GM18520 (cell line): ENCODE data around the gene NLRP6.
"Not testable (repeated sequence)": the region's sequence is repeated elsewhere in the genome, so short reads cannot be mapped to it uniquely, and the experiment has no call there.

Experiments used
- ATAC-seq: cut with Tn5 transposase; IDR thresholded peaks from one replicate; pipeline ENCODE4 v1.9.1; 2021; ENCODE audit not compliant: unreplicated experiment

Gene NLRP6

DNA sequence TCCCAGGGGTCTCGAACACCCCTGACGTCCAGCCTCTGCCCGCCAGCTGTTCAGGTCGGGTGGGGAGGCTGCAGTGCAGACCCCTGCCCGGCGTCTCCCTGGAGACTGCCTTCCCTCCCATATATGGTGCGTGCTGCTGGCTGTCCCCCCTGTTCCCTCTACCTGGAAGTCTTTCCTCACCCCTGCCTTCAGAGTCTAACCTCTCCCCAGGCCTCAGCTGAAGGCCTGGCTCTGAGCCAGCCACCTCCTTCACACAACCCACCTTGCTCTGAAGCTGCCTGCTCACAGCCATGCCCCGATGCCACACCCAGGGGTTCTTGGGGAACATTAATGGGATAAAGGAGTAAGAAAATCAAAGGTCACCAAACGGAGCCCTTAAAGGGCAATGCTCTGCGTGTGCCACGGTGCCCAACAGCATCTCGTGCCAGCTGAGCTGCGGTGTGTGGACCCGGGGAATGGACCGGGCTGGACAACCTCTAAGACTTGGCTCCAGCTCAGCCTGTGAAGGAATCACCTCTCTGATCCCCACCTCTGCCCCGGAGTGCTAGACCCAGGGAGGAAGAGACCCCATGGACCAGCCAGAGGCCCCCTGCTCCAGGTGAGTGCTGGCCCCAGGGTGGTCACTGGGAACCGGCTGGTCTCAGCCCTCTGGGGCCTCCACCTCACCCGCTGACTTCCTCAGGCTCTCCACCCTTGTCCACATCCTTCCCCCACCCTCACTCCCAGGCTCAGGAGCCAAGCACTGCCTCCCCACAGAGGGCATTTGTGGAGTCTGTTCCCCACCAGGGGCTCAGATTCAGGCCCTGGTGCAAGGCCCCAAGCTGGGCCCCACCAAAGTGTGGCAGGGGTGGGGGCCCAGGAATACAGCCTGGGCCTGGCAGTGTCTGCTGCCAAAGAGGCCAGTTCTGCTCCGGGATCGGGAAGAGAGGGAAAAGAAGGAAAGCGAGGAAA lies at the start of gene NLRP6:
TSS of gene NLRP6 (plus strand) at position 407 of the 951 bp plus-strand sequence. CDS start at position 570, 163 bp downstream.
- ATAC-seq: no peak

DNA sequence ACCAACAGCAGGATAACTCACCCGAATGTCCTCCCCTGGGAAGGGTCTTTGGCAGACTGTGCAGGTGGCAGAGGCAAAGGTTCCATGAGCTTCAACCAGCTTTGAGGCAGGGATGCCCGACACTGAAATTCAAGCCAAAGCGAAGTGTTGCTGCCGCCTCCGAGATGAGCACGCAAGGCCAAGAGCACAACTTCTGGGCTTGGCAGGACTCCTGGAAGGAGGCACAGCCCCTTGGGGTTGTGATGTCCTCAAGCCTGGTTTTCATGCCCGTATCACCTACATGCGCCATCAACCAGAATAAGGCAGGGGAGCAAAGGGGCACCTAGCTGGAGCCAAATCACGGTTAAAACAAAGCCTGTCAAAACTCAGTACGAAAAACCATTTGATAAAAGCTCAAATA lies 47.8 kb upstream of the NLRP6 start:
- ATAC-seq: no peak

DNA sequence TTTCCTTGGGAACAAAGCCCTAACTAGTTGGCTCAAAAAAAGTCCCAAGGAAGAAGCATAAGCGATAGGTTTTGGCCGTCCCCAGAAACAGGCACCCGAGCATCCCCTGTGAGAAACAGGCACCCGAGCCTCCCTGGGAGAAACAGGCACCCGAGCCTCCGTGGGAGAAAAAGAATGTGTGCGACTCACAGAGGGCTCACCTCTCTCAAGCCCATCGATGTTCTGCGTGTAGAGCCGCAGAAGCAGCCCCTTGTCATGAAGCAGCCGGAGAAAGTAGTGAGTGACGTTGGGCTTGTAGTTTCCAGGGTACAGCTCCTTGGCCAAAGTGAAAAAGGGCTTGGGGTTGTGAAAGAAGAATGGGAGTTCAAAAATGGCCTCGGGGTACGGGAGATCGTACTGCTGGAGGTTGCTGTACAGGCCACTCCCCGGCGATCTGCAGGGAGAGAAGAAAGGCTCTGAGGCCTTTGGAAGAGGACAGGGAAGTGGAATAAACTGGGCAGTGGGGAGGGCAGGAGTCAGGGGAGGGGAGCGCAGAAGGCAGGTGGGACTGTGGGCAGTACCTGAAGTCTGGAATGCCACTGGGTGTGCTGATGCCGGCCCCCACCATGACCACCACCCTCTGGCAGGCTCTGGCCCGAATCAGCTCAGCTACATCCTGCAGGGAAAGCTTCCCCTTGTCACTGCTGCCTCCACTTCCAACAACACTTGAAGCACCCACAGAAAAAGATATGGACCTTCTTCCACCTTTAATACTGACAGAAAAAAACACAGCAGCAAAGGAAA lies 45.2 kb upstream of the NLRP6 start:
- no peak for ATAC-seq

DNA sequence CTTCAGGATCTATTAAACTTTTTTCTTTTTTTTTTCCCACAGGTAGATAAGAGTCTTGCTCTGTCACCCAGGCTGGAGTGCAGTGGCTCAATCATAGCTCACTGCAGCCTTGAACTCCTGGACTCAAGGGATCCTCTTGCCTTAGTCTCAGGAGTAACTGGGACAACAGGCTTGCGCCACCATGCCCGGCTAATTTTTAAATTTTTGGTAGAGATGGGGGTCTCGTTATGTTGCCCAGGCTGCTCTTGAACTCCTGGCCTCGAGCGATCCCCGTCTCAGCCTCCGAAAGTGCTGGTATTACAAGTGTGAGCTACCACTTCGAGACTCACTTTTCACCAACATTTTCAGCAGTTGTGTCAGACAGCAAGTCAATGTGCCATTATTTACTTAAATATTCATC lies 43.0 kb upstream of the NLRP6 start:
- ATAC-seq: no peak

DNA sequence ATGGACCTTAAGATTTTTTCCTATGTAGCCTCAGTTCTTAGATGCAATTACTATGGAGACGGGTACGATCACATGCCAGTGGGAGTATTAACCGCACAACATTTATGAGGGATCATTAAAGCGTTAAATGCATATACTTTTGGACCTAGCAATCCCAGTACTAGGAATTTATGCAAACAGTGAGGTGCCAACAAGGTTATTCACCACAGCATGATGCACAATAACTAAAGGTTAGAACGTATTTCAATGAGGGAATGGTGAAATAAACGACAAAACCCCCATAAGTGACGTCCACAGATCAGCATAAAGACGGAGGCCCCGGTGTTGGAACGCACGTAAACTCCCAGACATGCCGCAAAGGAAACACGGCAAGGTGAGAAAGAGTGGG lies 42.6 kb upstream of the NLRP6 start:
- no peak for ATAC-seq

DNA sequence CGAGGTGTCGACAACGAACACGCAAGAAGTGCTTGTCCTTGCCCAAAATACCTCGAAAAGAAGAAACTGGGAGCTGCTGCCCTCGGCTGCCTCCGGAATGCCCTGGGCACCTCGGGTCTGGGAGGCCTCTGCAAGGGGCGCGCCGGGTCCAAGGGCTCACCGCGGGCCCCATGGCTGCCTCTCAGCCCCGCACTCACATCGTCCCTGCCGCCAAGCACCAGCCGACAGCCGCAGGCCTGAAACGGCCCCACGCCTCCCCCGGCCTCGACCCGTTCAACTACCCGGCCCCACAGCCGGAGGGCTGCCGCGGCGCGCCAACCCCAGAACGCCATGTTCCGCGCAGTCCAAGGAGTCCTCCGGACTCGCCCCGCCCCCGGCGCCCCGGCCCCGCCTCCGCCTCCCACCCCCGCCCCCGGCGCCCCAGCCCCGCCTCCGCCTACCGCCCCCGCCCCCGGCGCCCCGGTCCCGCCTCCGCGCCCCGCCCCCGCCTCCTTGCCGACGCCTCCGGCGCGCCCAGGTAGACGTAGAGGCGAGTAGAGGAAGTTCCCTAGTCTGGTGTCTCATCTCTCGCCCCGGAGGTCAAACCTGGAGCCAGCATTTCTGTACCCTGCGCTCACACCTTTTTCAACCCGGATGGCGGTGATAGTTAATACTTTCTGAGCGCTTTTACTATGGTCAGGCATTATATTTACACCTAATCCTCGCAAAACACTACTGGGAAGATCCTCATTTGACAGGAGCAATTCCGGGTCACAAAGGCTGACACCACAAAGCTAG lies 42.0 kb upstream of the NLRP6 start, which contains the start of gene SIRT3:
TSS of gene SIRT3 (minus strand) at position 346 of the 777 bp plus-strand sequence. CDS start at position 332, 14 bp downstream.
- peak; percentile 62 for ATAC-seq

DNA sequence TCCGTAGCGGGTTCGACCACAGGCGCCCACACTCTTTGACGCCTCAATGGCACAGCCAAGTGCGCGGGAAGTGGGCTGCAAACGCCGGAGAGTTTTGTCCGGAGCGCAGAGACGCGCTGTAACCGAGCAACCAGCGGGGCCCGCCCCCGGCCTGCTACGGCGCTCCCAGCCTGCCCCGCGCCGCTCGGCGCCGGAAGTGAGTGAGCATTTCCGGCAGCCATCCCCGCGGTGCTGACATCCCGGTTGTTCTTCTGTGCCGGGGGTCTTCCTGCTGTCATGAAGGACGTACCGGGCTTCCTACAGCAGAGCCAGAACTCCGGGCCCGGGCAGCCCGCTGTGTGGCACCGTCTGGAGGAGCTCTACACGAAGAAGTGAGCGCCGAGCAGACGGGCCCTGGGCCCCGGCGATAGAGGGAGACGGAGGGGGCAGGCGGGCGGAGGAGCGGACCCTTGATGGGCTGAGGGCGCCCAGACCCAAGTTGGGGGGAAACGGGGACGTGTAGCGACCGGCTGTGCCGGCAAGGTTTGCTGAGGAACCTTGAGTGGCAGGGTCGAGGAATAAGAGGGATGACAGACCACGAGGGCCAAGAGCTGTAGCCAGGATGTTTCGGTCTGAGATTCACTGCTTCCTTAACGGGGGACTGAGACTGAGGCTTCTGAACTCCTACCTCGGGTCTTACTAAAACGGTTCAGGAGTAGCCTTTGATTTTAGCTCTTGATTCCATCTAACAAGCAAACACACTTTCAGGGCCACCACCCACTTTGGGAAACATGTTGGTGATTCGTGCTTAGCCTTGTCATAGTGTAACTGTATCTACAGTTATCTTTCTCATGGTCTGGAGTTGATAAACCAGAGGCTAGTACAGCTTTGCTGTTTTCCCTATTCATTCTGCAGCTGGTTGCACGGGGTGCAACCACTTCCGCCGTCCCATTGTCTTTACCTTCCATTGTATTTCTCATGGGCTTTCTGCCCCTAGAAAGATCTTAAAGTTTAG lies 41.1 kb upstream of the NLRP6 start, which contains the start of gene PSMD13:
TSS of gene PSMD13 (plus strand) at position 203 of the 994 bp plus-strand sequence. CDS start at position 277, 74 bp downstream.
- ATAC-seq: peak; percentile 66

DNA sequence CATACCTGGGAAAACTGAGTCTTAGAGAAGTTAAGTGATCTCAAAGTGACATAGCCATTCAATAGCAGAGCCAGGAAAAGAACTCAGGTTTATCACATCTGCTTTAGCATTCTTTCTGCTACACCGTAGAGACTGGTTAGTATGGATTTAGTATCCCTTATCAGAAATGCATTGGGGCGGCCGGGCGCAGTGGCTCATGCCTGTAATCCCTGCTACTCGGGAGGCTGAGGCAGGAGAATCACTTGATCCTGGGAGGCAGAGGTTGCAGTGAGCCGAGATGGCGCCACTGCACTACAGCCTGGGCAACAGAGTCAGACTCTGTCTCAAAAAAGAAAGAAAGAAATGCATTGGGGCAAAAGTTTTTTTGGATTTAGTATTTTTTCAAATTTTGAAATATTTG lies 39.9 kb upstream of the NLRP6 start:
- ATAC-seq: not testable (repeated sequence)

DNA sequence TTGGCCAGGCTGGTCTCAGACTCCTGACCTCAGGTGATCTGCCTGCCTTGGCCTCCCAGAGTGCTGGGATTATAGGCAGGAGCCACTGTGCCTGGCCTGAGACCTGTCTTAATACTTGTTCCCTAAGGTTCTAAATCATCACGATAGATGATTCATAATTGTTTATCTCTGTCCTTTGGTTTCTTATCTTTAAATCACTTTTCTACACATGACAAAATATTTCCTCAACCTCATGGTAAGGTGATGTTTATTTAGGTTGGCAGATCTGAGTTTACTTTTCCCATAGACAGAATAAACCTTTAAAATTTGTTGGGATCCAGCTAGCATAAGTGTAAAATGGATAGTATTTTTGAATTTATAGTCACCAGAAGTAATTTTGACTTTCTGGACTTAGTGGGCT lies 37.9 kb upstream of the NLRP6 start:
- no peak for ATAC-seq

DNA sequence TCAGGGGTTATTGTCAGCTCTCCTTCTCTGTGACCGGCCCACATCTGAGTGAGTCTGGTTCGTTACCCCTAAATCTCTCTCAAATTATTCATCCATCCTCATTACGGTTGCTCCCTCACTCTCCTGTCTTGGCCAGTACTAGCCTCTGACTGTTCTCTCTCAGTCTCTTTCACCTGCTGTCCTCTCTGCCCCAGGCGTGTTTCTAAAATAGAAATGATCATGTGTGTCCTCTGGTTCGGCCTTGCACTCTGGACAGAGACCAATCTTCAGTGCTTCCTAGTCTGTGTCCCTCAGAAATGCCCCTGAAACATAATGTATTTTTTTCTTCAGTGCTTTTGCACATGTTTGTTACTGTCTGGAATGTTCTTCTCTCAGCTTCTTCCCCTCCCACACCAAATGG lies 36.6 kb upstream of the NLRP6 start:
- no peak for ATAC-seq

DNA sequence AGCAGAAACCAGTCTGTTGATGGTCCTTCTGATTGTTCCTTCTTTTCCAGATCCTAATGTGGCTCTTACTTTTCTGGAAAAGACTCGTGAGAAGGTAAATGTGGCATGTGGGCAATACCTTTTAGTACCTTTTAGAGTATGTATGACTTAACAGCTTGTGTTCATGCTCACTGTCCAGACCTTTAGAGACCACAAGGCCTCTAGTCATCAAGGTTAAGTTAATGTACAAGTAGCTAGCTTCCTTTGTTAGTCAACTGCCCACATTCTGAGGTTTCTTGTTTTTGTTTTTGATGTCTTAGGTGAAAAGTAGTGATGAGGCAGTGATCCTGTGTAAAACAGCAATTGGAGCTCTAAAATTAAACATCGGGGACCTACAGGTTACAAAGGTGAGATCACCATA lies 33.8 kb upstream of the NLRP6 start:
- ATAC-seq: no peak

DNA sequence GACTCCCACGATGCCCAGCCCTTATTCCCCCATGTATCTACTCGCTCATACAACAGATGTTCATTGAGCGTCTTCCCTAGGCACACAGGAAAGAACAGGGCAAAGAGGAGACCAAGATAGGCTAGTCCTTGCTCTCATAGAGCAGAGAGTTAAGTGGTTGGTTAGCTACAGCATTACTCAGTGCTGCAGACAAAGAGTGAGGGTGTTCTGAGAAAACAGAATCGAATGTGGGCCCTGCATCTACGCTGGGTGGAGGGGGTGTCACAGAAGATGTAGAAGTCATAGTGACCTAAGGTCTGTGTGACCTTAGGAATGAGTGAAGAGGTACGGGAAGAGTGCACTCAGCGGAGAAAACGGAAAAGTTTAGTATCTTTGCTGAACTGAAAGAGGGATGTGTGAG lies 29.1 kb upstream of the NLRP6 start:
- ATAC-seq: no peak

DNA sequence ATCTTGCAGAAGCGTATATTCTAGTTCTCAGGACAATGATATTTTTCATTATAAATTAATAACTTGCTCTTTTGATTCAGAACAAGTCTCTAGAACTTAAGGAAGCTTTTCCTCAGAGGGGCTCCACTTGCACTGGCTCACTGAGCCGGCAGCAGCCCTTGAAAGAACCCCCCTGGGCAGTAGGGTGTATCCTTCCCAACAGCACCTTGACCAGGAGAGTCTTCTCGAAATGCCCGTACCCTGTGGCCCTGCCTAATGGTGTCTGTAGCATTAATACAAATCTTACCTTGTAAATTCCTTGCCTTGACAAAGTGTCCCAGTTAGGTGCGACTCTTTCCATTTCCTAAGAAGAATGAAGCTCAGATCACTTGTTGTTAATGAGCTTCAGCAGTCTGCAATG lies 27.9 kb upstream of the NLRP6 start:
- ATAC-seq: no peak

DNA sequence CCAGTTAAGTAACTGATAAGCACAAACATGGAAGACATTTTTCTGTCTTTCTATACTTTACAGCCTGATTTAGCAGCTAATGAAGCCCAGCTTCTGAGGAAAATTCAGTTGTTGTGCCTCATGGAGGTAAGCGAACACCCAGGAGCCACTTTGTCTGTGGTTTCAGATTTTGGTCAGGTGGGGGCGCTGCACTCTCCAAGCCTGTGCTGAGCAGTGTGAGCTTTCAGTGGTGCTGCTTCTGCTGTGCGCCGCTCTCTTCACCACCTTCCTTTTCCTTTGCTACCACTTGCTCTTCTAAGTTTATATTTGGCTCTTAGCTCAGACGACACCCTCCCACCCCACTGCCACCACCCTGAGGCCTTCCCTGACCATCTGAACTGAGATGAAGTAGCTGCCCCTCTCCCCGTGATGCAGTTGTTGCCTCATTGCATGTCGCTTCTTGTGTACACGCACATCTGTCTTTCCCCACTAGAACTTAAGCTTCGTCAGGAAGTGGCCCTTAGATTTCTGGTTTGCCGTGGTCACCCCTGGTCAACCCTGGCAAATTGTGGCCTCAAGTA lies 27.4 kb upstream of the NLRP6 start:
- no peak for ATAC-seq

DNA sequence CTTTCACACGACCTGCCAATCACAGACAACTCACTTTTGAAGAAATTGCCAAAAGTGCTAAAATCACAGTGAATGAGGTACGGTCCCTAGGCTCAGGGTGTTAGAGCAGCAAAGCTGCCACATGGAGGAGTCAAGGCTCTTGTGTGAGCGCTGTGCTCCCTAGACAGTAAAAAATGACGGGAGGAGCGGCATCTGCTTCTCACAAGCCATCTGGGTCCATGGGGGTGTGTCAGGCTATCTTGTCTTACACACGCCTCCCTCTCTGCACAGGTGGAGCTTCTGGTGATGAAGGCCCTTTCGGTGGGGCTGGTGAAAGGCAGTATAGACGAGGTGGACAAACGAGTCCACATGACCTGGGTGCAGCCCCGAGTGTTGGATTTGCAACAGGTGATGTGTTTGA lies 26.7 kb upstream of the NLRP6 start:
- ATAC-seq: no peak

DNA sequence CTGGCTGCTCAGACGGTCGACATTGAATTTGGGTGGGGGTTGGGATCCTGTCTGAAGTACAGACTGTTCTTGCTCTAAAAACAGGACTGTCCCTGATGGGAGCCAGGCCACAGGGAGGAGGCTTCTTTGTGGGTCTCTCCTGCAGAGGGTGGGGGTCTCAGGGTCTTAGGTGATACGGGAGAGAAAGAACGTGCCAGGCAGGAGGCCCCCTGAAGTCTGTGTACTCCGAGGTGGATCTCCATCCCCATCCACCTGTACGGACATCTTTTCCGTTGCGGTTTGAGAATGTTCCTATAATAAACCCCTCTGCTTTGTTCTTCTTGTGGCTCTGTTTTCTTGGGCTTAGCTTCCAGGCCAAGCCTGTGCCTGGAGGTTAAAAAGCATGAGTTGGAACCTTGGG lies 25.5 kb upstream of the NLRP6 start:
- no peak for ATAC-seq

DNA sequence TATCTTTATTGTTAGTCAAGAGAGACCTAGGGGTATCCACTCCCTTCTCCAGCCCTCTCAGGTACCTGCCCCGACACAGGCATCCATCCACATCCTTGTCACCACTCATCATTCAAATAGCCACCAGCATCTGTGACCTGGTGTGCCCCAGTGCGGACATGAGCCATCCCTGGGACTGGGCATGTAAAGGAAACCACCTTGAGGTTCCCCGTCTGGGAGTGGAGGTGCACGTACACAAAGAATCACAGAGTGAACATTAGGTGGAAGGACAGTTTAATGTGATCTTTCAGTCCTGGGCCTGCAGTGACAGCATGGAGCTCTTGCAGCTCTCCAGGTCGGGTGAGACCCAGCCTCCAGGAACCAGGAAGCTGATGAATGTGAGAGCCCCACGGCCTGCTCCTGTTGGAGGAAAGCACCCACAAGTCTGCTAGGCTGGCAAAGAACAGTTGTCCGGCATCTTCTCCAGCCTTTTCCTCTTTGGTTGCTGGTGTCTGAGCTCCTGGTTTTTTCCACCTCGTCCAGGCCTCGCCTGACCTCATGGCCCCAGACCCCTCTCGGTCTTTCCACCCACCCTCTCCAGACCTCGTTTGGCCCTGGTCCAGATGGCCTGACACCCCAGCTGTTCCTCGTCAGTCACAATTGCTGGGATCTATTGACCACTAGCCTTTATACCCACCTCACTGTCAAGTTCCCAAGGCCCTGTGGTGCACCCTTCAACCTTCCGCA lies 24.9 kb upstream of the NLRP6 start:
- no peak for ATAC-seq

DNA sequence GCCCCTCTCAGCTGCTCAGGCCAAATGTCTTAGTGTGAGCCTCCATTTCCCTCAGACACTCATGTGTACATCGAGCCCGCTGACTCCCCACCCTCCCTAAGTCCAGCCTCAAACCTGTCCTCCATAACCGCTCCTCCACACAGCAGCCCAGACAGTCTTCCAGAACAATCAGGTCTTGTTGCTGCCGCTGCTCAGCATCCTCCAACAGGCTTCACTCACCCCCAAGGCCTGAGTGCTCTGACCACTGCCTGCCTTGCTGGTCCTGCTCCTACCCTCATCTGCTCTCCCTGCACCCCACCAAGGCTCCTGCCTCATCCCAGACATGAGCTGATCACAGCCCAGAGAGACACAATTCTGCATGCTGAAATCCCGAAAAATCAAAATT lies 24.3 kb upstream of the NLRP6 start:
- ATAC-seq: no peak

DNA sequence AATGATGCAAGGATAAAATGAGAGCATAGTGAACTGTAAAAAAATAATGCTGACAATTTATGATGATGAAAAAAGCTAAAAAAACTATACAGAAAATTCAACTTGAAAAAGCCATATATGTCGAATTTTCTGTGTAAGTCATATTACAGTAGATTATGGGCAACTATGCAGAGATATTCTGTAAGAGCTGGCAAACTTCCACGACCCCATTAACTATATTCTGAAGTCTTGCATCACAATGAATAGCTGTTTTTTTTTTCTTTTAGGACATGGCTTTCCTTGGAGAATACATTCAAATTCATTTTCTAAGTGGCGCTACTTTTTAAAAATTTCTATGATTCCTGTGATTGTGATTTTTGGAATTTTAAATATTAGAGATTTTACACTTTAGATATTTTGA lies 23.0 kb upstream of the NLRP6 start:
- no peak for ATAC-seq
